MM.1S (cell line): ENCODE results near the gene WIPF3.

ENCODE experiments used
- DNase-seq: peaks from one replicate; pipeline ENCODE4 v3.0.0-alpha.2; 2015
- H2AFZ ChIP-seq: fragments of 300-600 bp; sonication (generic); 2 replicates; pipeline ENCODE4 v1.6.0; 2016; ENCODE audit warnings: antibody characterized with exemption, low read length
- H3F3A ChIP-seq: fragments of 300-600 bp; sonication (generic); 2 replicates; pipeline ENCODE4 v1.6.1; 2016; ENCODE audit warnings: mild to moderate bottlenecking, antibody characterized with exemption, low read length, moderate library complexity, mixed read lengths; ENCODE audit not compliant: insufficient read depth
- H3K27ac ChIP-seq: fragments of 300-600 bp; sonication (generic); 2 replicates; pipeline ENCODE4 v1.5.1; 2016; ENCODE audit warnings: mild to moderate bottlenecking, low read length
- H3K27me3 ChIP-seq: fragments of 300-600 bp; sonication (generic); replicated peaks from 2 replicates; pipeline ENCODE4 v1.6.0; 2016; ENCODE audit warnings: low read length; ENCODE audit not compliant: insufficient read depth
- H3K36me3 ChIP-seq: fragments of 300-600 bp; sonication (generic); replicated peaks from 2 replicates; pipeline ENCODE4 v1.6.1; 2016; ENCODE audit warnings: mild to moderate bottlenecking, low read length, mixed read lengths; ENCODE audit not compliant: insufficient read depth
- H3K4me1 ChIP-seq: fragments of 300-600 bp; sonication (generic); 2 replicates; pipeline ENCODE4 v1.6.1; 2016; ENCODE audit warnings: low read length, mixed read lengths
- H3K4me2 ChIP-seq: fragments of 300-600 bp; sonication (generic); 2 replicates; pipeline ENCODE4 v1.6.0; 2016; ENCODE audit warnings: low read depth, low read length
- H3K4me3 ChIP-seq: fragments of 300-600 bp; sonication (generic); 2 replicates; pipeline ENCODE4 v1.5.1; 2016; ENCODE audit warnings: low read length, mixed read lengths
- H3K79me2 ChIP-seq: fragments of 300-600 bp; sonication (generic); 2 replicates; pipeline ENCODE4 v1.6.1; 2016; ENCODE audit warnings: mixed run types, low read length, mixed read lengths
- H3K9ac ChIP-seq: fragments of 300-600 bp; sonication (generic); 2 replicates; pipeline ENCODE4 v1.6.1; 2016; ENCODE audit warnings: low read length, mixed read lengths
- H3K9me2 ChIP-seq: fragments of 300-600 bp; sonication (generic); replicated peaks from 2 replicates; pipeline ENCODE4 v1.6.1; 2016; ENCODE audit warnings: mild to moderate bottlenecking, low read length, mixed read lengths; ENCODE audit not compliant: insufficient read depth
- H3K9me3 ChIP-seq: fragments of 300-600 bp; sonication (generic); replicated peaks from 2 replicates; pipeline ENCODE4 v1.6.1; 2016; ENCODE audit warnings: mild to moderate bottlenecking, low read length, mixed read lengths; ENCODE audit not compliant: insufficient read depth
- H4K20me1 ChIP-seq: fragments of 300-600 bp; sonication (generic); 2 replicates; pipeline ENCODE4 v1.6.1; 2016; ENCODE audit warnings: mild to moderate bottlenecking, low read length, moderate library complexity, mixed read lengths; ENCODE audit not compliant: insufficient read depth
- CTCF ChIP-seq: fragments of 300-600 bp; sonication (generic); IDR thresholded peaks from 2 replicates; pipeline ENCODE4 v1.5.1; 2016; ENCODE audit warnings: antibody characterized with exemption, low read length, mixed read lengths
- EZH2 ChIP-seq: fragments of 300-600 bp; sonication (generic); optimal IDR thresholded peaks from 2 replicates; pipeline ENCODE3; 2017; ENCODE audit warnings: low read depth, mild to moderate bottlenecking, antibody characterized with exemption, low read length, mixed read lengths
- EZH2phosphoT487 ChIP-seq: fragments of 300-600 bp; sonication (generic); IDR thresholded peaks from 2 replicates; pipeline ENCODE4 v1.6.1; 2018; ENCODE audit warnings: antibody characterized with exemption, low read length

The WIPF3 gene

GRCh38 chr7:29806208-29806994 lies at the start of gene WIPF3:
WIPF3 (plus strand) TSS chr7:29806508; CDS start chr7:29834725, 28,217 bp downstream.
- Histone ChIP-seq H3K27me3 (peaks cover 6% of the 10 kb centered on the region; the same call in 1 of the 2 replicates), H3K36me3 (no peaks in the 10 kb centered on the region), H3K4me1 (no peaks in the 10 kb centered on the region), H4K20me1 (no peaks in the 10 kb centered on the region), H2AFZ (peak within 1 kb of the TSS; percentile 68; the same call in 1 of the 2 replicates), H3K4me3 (peak within 1 kb of the TSS; percentile 50; the same call in 1 of the 2 replicates), H3K4me2 (peak within 1 kb of the TSS; percentile 69), H3K9me3 (no peaks in the 10 kb centered on the region), H3F3A (no peaks in the 10 kb centered on the region), H3K9me2 (no peaks in the 10 kb centered on the region), H3K79me2 (no peaks in the 10 kb centered on the region), H3K27ac (no peak within 1 kb of the TSS), H3K9ac (no peak within 1 kb of the TSS)
- TF ChIP-seq CTCF, result no peak
- no peak for TF ChIP-seq EZH2
- TF ChIP-seq EZH2phosphoT487, result no peak
- DNase-seq, result peak; percentile 33

- Histone ChIP-seq H3K9me3 (no peaks in the 10 kb centered on the region), H3F3A (no peaks in the 10 kb centered on the region), H3K36me3 (no peaks in the 10 kb centered on the region), H3K9ac (no peak overlapping the region), H3K79me2 (no peaks in the 10 kb centered on the region), H3K27ac (no peak overlapping the region), H2AFZ (no peak overlapping the region), H3K4me2 (no peak overlapping the region), H4K20me1 (no peaks in the 10 kb centered on the region), H3K4me1 (no peaks in the 10 kb centered on the region), H3K9me2 (no peaks in the 10 kb centered on the region), H3K4me3 (no peak overlapping the region), H3K27me3 (no peaks in the 10 kb centered on the region)
- no peak for DNase-seq
- no peak for TF ChIP-seq EZH2
- TF ChIP-seq EZH2phosphoT487, result no peak
- TF ChIP-seq CTCF, result no peak
These were observed 43.0 kb upstream of the WIPF3 start for GRCh38 chr7:29763266-29763665.

GRCh38 chr7:29764227-29764626 lies 42.1 kb upstream of the WIPF3 start:
- Histone ChIP-seq H3K79me2 (no peaks in the 10 kb centered on the region), H2AFZ (no peak overlapping the region), H3K4me2 (no peak overlapping the region), H3K4me3 (no peak overlapping the region), H3K27ac (no peak overlapping the region), H3F3A (no peaks in the 10 kb centered on the region), H3K9me3 (no peaks in the 10 kb centered on the region), H3K9ac (no peak overlapping the region), H3K36me3 (no peaks in the 10 kb centered on the region), H3K4me1 (no peaks in the 10 kb centered on the region), H3K9me2 (no peaks in the 10 kb centered on the region), H3K27me3 (no peaks in the 10 kb centered on the region), H4K20me1 (no peaks in the 10 kb centered on the region)
- DNase-seq, result no peak
- TF ChIP-seq CTCF, result peak; percentile 25; the same call in 1 of the 2 replicates
- no peak for TF ChIP-seq EZH2
